C4-2B (cell line): ENCODE data around the gene RAB4A.

Experiments
- CTCF ChIP-seq: fragments of 450-650 bp; conservative IDR thresholded peaks from 2 replicates; pipeline ENCODE4 v1.5.1; 2017; ENCODE audit warnings: mild to moderate bottlenecking
- ZFX ChIP-seq: fragments of 450-650 bp; IDR thresholded peaks from 2 replicates; pipeline ENCODE4 v1.6.1; 2017

GRCh38 chr1:229264487-229264886 lies 6.4 kb upstream of the RAB4A start:
- no peak for TF ChIP-seq CTCF
- no peak for TF ChIP-seq ZFX
